Astrocyte of the spinal cord (primary cell): ENCODE measurements around the gene IMPA2.

Experiments
- DNase-seq: peaks from one replicate; pipeline ENCODE4 v3.0.0; 2011; ENCODE audit warnings: low read depth, low spot score
- H3K4me3 ChIP-seq: 2 replicates; pipeline ENCODE4 v1.5.1; 2011; ENCODE audit warnings: low read depth, mild to moderate bottlenecking, low read length, moderate library complexity
- in situ Hi-C: cut with HindIII; loops from 2 replicates; pipeline ENCODE4 v1.10.0; 2017; ENCODE audit warnings: low sequenced_read_pairs
- TF ChIP-seq, protein P1 (sequence below): IDR thresholded peaks from 2 replicates; pipeline ENCODE4 v1.5.1; 2012; ENCODE audit warnings: low read depth, mild to moderate bottlenecking, low read length, inconsistent platforms

IMPA2 gene

DNA sequence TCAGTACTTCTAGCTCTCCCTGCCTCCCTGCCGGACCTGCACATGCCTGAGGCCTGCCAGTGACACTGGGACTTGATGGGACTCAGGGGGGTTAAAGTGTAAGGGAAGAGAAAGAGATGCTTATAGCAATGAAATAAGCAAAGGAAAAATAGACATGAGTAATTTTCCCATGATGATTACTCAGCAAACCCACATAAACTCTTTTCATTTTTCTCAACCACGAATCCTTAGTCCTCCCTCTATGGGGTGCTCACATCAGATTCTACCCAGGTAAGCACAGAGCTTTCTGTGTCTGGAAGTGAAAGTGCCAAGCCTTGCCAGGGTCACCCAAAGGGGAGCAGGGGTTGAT, 67.5 kb downstream of the IMPA2 start:
- peak; percentile 72 for DNase-seq
- in situ Hi-C loops: no loop called here
- no peak overlapping the region for H3K4me3 ChIP-seq
- TF ChIP-seq, protein P1, sequence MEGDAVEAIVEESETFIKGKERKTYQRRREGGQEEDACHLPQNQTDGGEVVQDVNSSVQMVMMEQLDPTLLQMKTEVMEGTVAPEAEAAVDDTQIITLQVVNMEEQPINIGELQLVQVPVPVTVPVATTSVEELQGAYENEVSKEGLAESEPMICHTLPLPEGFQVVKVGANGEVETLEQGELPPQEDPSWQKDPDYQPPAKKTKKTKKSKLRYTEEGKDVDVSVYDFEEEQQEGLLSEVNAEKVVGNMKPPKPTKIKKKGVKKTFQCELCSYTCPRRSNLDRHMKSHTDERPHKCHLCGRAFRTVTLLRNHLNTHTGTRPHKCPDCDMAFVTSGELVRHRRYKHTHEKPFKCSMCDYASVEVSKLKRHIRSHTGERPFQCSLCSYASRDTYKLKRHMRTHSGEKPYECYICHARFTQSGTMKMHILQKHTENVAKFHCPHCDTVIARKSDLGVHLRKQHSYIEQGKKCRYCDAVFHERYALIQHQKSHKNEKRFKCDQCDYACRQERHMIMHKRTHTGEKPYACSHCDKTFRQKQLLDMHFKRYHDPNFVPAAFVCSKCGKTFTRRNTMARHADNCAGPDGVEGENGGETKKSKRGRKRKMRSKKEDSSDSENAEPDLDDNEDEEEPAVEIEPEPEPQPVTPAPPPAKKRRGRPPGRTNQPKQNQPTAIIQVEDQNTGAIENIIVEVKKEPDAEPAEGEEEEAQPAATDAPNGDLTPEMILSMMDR: no peak

DNA sequence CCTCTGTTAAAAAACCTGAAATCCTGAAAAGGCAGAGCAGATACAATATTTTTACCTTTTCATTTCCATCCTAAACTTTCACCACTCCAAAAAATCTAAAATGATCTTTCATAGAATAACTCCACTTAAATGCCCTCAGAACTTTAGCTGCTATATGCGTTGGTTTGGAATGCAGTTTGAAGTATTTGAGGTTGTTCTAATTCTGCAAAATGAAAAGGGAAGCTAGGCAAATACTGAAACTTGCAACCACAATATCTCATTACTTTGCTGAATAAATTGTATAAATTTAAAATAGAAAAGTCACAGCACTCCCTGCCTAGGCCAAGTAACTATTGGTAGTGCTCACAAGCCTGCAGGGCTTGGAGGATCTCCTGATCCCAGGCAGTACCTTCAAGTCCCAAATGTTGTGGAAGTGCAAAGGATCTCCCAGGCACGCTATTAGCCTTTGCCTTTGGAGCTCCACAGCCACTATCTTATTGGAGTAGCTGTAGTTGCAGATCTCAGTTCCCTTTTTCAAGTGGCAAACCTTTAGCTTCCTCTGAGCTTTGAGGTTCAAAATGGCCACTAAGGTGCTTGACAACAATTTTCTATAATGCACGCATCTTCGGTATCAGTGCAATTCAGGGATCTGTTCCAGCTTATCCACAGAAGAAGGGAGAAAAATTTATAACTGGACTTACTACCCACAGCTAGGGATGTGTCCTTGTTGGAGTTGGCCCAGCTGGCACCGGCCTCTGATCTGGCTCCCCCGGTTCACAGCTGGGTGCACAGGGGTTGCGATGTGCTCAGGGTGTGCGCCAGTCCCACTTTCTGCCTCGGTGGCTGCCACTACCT, 68.9 kb downstream of the IMPA2 start:
- DNase-seq: no peak
- in situ Hi-C loops: no loop called here
- TF ChIP-seq, protein P1: no peak
- no peak overlapping the region for H3K4me3 ChIP-seq

DNA sequence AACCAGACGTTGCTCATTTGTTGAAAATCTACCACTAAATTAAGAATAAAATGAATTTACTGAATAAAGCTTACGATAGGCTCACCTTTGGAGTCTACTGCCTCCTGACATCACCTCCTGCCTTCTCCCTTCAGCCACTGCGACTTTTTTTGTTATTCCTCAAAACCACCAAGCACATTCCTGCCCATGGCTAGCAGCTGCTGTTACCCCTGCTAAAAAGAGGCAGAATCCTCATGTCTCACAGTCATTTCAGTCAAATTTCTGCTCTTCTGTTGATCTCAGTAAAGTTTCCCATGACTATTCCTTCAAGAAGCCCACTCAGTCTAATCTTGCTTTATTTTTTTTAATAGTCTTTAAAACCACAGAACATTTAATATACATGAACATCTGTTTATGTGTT, 71.6 kb downstream of the IMPA2 start:
- TF ChIP-seq, protein P1: no peak

DNA sequence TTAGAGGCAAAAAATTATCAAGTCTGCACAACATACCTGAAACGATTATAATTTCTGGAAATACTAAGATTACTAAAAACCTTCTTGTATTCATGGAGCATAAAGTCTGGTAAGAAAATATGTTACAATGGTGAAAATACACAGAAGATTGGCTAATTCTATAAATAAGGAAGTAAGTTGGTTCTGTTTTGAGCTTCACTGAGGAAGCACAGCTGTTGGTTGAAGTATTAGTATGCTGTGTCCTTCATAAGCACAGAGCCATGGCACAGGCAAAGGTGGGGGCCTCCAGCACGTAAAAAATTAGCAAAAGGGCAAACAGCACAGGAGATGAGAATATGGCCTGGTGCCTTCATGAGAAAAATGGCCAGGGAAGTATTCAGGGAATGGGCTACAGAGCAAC, 72.0 kb downstream of the IMPA2 start:
- no peak overlapping the region for H3K4me3 ChIP-seq
- DNase-seq: no peak
- in situ Hi-C loops: no loop called here
- TF ChIP-seq, protein P1: no peak

More for the DNA sequence above, 71.6 kb downstream of the IMPA2 start:
- in situ Hi-C loops: no loop called here
- no peak overlapping the region for H3K4me3 ChIP-seq
- DNase-seq: no peak

DNA sequence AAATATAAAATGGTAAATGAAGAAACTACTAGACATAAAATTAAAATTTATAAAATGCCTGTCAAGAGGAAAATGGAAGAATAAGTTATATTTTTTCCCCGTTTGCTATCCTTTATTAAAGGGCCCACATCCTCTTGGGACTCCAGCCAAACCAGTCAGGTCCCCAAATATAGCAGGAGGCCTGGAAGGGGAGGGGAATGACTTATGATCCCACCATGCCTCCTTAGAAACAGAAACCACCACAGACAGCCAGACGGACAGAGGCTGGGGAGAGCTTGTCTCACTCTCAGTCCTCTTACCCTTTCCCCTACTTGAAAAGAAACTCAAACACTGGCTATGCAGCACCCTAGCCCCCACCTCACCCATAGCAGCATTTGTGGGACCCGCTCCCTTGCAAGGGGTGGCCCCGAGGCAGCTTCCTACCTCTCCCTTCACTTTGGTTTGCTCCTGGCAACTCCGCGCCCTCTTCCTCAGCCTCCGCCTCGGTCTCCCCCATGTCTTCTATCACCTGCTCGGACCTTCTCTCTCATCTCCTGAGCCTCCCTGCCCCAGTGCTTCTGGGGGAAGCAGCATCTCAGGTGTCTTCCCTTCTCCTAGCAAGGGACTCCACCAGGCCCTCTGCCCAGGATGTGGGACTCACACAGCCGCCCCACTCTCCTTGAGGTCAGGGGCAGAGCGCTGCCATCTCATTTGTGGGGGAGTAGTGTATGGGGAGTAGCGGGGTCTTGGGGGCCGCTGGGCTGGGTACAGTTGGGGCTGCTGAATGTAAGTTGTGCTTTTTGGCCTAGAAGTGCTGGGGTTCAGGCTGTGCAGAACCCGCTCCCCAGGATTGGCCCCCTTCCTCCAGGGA, 75.0 kb downstream of the IMPA2 start:
- DNase-seq: no peak
- TF ChIP-seq, protein P1: no peak
- in situ Hi-C loops: no loop called here
- H3K4me3 ChIP-seq: no peak overlapping the region

DNA sequence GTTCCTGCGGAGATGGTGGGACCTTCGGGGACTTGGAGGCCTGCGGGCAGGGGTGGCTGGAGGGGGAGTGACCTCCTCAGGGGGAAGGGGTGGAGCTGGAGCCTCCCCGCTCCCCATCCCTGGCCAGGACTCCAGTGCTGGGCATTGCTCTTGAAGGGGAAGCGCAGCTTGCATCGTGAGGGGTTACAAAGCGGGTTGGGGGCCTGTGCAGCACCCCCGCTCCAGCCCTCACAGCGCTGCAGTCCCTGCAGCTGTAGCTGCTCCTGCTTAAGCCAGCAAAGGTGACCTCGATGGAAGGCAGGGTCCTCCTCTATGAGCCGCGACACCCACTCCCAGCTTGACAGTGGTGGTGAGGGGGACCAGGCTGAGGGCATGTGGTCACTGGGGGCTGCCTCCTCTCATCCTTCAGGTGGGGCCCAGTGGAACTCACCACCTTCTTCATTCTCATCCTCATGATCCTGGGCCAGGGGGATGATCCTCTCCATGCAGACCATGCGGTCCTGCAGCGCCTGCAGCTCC, 75.6 kb downstream of the IMPA2 start:
- in situ Hi-C loops: no loop called here
- no peak for DNase-seq
- H3K4me3 ChIP-seq: no peak overlapping the region
- TF ChIP-seq, protein P1: no peak
